ENCODE data around the gene WDFY4.

The WDFY4 gene

DNA sequence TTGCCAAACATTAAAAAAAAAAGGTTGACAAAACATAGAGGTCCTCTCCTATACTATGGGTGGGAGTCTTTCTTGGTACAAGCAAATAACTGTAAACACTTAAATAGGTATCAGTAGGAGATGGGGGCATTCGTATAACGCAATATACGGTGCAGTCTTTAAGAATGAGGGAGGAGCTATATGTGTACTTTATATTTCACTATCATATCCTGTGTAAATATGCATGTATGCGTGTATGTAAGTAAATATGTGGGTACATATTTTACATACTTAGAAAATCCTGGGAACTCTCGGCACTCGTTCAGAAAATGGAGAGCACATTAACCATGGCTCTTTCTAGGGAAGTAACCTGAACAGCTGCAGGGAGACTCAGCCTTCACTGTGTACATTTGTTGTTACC is 337.0 kb downstream of the WDFY4 start:
- H3K36me3 ChIP-seq (ENCODE audit: control insufficient read depth in 1 of 2, insufficient read depth in 2 of 2, low read depth in 1 of 2, low read length in 2 of 2), result peaks cover 3 to 43% of the 10 kb centered on the region in 2 experiments
- no peak overlapping the region for H3K4me2 ChIP-seq (ENCODE audit: low read length, poor library complexity, severe bottlenecking)
- H2BK12ac ChIP-seq (ENCODE audit: low read length in 2 of 2), result no peak overlapping the region
- no peak for DNase-seq
- no peaks in the 10 kb centered on the region for H3K27me3 ChIP-seq (ENCODE audit: control insufficient read depth in 1 of 2, insufficient read depth in 1 of 2, low read length in 2 of 2)
- H2AK5ac ChIP-seq (ENCODE audit: low read length, severe bottlenecking), result no peak overlapping the region
- no peak overlapping the region for H3K23ac ChIP-seq (ENCODE audit: low read length in 2 of 2)
- no peak overlapping the region for H2BK120ac ChIP-seq (ENCODE audit: low read depth, low read length)
- H2BK15ac ChIP-seq (ENCODE audit: low read depth, poor library complexity, severe bottlenecking), result no peak overlapping the region
- H2AFZ ChIP-seq (ENCODE audit: low read depth, low read length), result no peak overlapping the region
- 81% methylated on average over 3 of the region's 6 CpGs for WGBS
- H2BK5ac ChIP-seq (ENCODE audit: low read depth, low read length, poor library complexity, severe bottlenecking), result no peak overlapping the region
- no peak overlapping the region for H3K18ac ChIP-seq (ENCODE audit: low read depth in 1 of 2, low read length in 2 of 2)
- no peak overlapping the region for H3K14ac ChIP-seq (ENCODE audit: low read length in 2 of 2)
- H4K91ac ChIP-seq (ENCODE audit: low read length), result no peak overlapping the region
- no peak overlapping the region for H4K8ac ChIP-seq (ENCODE audit: low read length)
- no peak overlapping the region for H3K9ac ChIP-seq (ENCODE audit: low read length)
- no peak overlapping the region for H3K4me3 ChIP-seq (ENCODE audit: insufficient read depth in 1 of 2, low read depth in 1 of 2, low read length in 2 of 2)
- no peaks in the 10 kb centered on the region for H3K79me1 ChIP-seq (replicated peaks; ENCODE audit: low read length, poor library complexity, severe bottlenecking)
- no peak overlapping the region for H3K27ac ChIP-seq (ENCODE audit: low read length, poor library complexity, severe bottlenecking)
- H3K9me3 ChIP-seq (ENCODE audit: control insufficient read depth, low read length), result peaks cover 17% of the 10 kb centered on the region
- no peak overlapping the region for H3K4ac ChIP-seq (ENCODE audit: low read depth in 1 of 2, low read length in 2 of 2)
- H3K4me1 ChIP-seq (ENCODE audit: control insufficient read depth, insufficient read depth, low read depth, low read length), result no peaks in the 10 kb centered on the region

DNA sequence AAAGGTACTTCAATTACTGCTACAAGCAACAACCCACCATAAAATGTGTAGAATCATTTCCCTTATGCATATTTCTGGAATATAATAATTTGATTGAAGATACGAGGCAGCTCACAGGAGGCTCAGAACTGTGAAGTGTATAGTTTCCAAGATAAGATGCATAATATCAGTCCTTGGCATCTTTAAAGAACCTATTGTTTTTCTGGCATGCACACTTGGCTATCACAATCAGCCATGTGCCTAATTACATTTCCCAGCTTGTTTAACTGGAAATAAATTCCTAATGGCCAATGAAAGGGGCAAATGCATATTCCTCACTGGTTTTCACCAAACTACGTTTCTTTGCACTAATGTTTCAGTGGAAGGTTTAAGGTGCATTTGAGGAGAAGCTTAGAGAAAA is 338.4 kb downstream of the WDFY4 start:
- Histone ChIP-seq H3K4me3 (ENCODE audit: insufficient read depth in 1 of 2, low read depth in 1 of 2, low read length in 2 of 2) (no peak overlapping the region), H2BK5ac (ENCODE audit: low read depth, low read length, poor library complexity, severe bottlenecking) (no peak overlapping the region), H4K91ac (ENCODE audit: low read length) (no peak overlapping the region), H3K27me3 (ENCODE audit: control insufficient read depth in 1 of 2, insufficient read depth in 1 of 2, low read length in 2 of 2) (no peaks in the 10 kb centered on the region), H3K27ac (ENCODE audit: low read length, poor library complexity, severe bottlenecking) (no peak overlapping the region), H2BK120ac (ENCODE audit: low read depth, low read length) (no peak overlapping the region), H3K9ac (ENCODE audit: low read length) (no peak overlapping the region), H4K8ac (ENCODE audit: low read length) (no peak overlapping the region), H3K79me1 (replicated peaks; ENCODE audit: low read length, poor library complexity, severe bottlenecking) (no peaks in the 10 kb centered on the region), H2AK5ac (ENCODE audit: low read length, severe bottlenecking) (no peak overlapping the region), H3K4me1 (ENCODE audit: control insufficient read depth, insufficient read depth, low read depth, low read length) (no peaks in the 10 kb centered on the region), H3K4me2 (ENCODE audit: low read length, poor library complexity, severe bottlenecking) (no peak overlapping the region), H3K23ac (ENCODE audit: low read length in 2 of 2) (no peak overlapping the region), H2BK12ac (ENCODE audit: low read length in 2 of 2) (no peak overlapping the region), H3K36me3 (ENCODE audit: control insufficient read depth in 1 of 2, insufficient read depth in 2 of 2, low read depth in 1 of 2, low read length in 2 of 2) (peaks cover 3 to 37% of the 10 kb centered on the region in 2 experiments), H3K18ac (ENCODE audit: low read depth in 1 of 2, low read length in 2 of 2) (no peak overlapping the region), H2AFZ (ENCODE audit: low read depth, low read length) (no peak overlapping the region), H3K14ac (ENCODE audit: low read length in 2 of 2) (no peak overlapping the region), H3K9me3 (ENCODE audit: control insufficient read depth, low read length) (peaks cover 17% of the 10 kb centered on the region), H2BK15ac (ENCODE audit: low read depth, poor library complexity, severe bottlenecking) (no peak overlapping the region), H3K4ac (ENCODE audit: low read depth in 1 of 2, low read length in 2 of 2) (no peak overlapping the region)
- no peak for DNase-seq
- WGBS, result 60% methylated on average over 1 of the region's 2 CpGs

DNA sequence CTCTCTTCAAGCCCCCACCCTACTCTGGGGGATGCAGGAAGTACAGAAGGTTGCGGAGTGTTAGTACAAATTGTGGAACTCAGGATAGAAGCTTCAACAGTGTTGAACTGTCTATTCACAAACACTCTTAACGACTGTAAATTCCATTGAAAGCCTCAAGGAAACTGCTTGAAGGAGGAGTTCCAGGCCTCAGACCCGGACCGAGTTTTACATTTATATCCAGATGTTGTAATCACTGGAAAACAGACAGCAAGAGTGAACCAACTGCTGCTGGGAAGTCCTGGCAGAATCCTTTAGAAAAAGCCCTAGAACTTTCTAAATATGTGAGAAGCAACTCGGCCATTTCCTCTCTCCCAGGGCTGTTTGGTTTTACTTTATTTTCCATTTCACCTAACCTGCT is 339.1 kb downstream of the WDFY4 start:
- Histone ChIP-seq H2AK5ac (ENCODE audit: low read length, severe bottlenecking) (no peak overlapping the region), H3K9me3 (ENCODE audit: control insufficient read depth, low read length) (peaks cover 17% of the 10 kb centered on the region), H3K4me2 (ENCODE audit: low read length, poor library complexity, severe bottlenecking) (no peak overlapping the region), H2BK5ac (ENCODE audit: low read depth, low read length, poor library complexity, severe bottlenecking) (no peak overlapping the region), H2BK12ac (ENCODE audit: low read length in 2 of 2) (no peak overlapping the region), H3K4ac (ENCODE audit: low read depth in 1 of 2, low read length in 2 of 2) (no peak overlapping the region), H3K18ac (ENCODE audit: low read depth in 1 of 2, low read length in 2 of 2) (no peak overlapping the region), H3K14ac (ENCODE audit: low read length in 2 of 2) (no peak overlapping the region), H3K27me3 (ENCODE audit: control insufficient read depth in 1 of 2, insufficient read depth in 1 of 2, low read length in 2 of 2) (no peaks in the 10 kb centered on the region), H4K91ac (ENCODE audit: low read length) (no peak overlapping the region), H3K9ac (ENCODE audit: low read length) (peak overlapping the region; percentile 56), H3K79me1 (replicated peaks; ENCODE audit: low read length, poor library complexity, severe bottlenecking) (no peaks in the 10 kb centered on the region), H4K8ac (ENCODE audit: low read length) (no peak overlapping the region), H3K23ac (ENCODE audit: low read length in 2 of 2) (no peak overlapping the region), H2AFZ (ENCODE audit: low read depth, low read length) (no peak overlapping the region), H2BK15ac (ENCODE audit: low read depth, poor library complexity, severe bottlenecking) (no peak overlapping the region), H3K36me3 (ENCODE audit: control insufficient read depth in 1 of 2, insufficient read depth in 2 of 2, low read depth in 1 of 2, low read length in 2 of 2) (peaks cover 3 to 32% of the 10 kb centered on the region in 2 experiments), H2BK120ac (ENCODE audit: low read depth, low read length) (no peak overlapping the region), H3K4me3 (ENCODE audit: insufficient read depth in 1 of 2, low read depth in 1 of 2, low read length in 2 of 2) (no peak overlapping the region), H3K4me1 (ENCODE audit: control insufficient read depth, insufficient read depth, low read depth, low read length) (no peaks in the 10 kb centered on the region), H3K27ac (ENCODE audit: low read length, poor library complexity, severe bottlenecking) (no peak overlapping the region)
- DNase-seq, result peak; percentile 2
- WGBS, result 38% methylated on average over 5 of the region's 5 CpGs

DNA sequence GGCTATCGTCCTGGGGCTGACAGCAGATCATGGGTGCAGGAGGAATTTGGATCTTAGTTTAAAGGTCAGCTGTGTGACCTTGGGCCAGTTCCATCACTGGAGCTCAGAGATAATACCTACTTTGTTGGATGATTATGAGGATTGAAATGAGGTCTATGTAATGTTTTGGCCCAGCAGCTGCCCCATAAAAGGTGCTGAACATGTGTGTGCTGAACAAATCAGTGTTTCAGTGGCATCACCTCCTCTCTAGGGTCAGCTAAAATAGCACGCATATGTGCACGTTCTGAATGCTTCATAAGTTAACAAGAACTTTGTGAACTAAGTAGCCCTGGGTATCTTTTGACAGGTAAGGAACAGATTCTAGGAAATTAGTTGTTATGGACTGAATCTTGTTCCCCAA is 339.8 kb downstream of the WDFY4 start:
- no peaks in the 10 kb centered on the region for H3K27me3 ChIP-seq (ENCODE audit: control insufficient read depth in 1 of 2, insufficient read depth in 1 of 2, low read length in 2 of 2)
- no peak overlapping the region for H3K27ac ChIP-seq (ENCODE audit: low read length, poor library complexity, severe bottlenecking)
- no peak overlapping the region for H3K4ac ChIP-seq (ENCODE audit: low read depth in 1 of 2, low read length in 2 of 2)
- H2BK5ac ChIP-seq (ENCODE audit: low read depth, low read length, poor library complexity, severe bottlenecking), result no peak overlapping the region
- H2AK5ac ChIP-seq (ENCODE audit: low read length, severe bottlenecking), result no peak overlapping the region
- H3K4me1 ChIP-seq (ENCODE audit: control insufficient read depth, insufficient read depth, low read depth, low read length), result no peaks in the 10 kb centered on the region
- no peak overlapping the region for H3K18ac ChIP-seq (ENCODE audit: low read depth in 1 of 2, low read length in 2 of 2)
- no peak overlapping the region for H2BK12ac ChIP-seq (ENCODE audit: low read length in 2 of 2)
- no peak overlapping the region for H3K4me3 ChIP-seq (ENCODE audit: insufficient read depth in 1 of 2, low read depth in 1 of 2, low read length in 2 of 2)
- H2BK120ac ChIP-seq (ENCODE audit: low read depth, low read length), result no peak overlapping the region
- H2AFZ ChIP-seq (ENCODE audit: low read depth, low read length), result no peak overlapping the region
- WGBS, result 84% methylated on average over 3 of the region's 3 CpGs
- H3K14ac ChIP-seq (ENCODE audit: low read length in 2 of 2), result no peak overlapping the region
- DNase-seq, result no peak
- no peak overlapping the region for H3K9ac ChIP-seq (ENCODE audit: low read length)
- no peak overlapping the region for H3K4me2 ChIP-seq (ENCODE audit: low read length, poor library complexity, severe bottlenecking)
- H3K23ac ChIP-seq (ENCODE audit: low read length in 2 of 2), result no peak overlapping the region
- H3K36me3 ChIP-seq (ENCODE audit: control insufficient read depth in 1 of 2, insufficient read depth in 2 of 2, low read depth in 1 of 2, low read length in 2 of 2), result peaks cover under 1 to 32% of the 10 kb centered on the region in 2 experiments
- H2BK15ac ChIP-seq (ENCODE audit: low read depth, poor library complexity, severe bottlenecking), result no peak overlapping the region
- no peaks in the 10 kb centered on the region for H3K79me1 ChIP-seq (replicated peaks; ENCODE audit: low read length, poor library complexity, severe bottlenecking)
- no peak overlapping the region for H4K91ac ChIP-seq (ENCODE audit: low read length)
- no peak overlapping the region for H4K8ac ChIP-seq (ENCODE audit: low read length)
- peaks cover 13% of the 10 kb centered on the region for H3K9me3 ChIP-seq (ENCODE audit: control insufficient read depth, low read length)
